T-helper 2 cell treated with Interferon-gamma antibody and Interleukin-4, amounts not matched to agents 5 μg/mL and 100 μg/mL, for 36 hours (primary cell): ENCODE results near the gene PI4K2A.
A peak's percentile ranks its signal among the peaks of the same experiment; 100 is the strongest.
"Not testable (repeated sequence)": the region's sequence is repeated elsewhere in the genome, so short reads cannot be mapped to it uniquely, and the experiment has no call there.

Experiments
- DNase-seq: peaks from one replicate; pipeline ENCODE4 v3.0.0; 2021; ENCODE audit warnings: low spot score
- H3K27ac Mint-ChIP-seq: one replicate; pipeline ENCODE4 v1.8.0; 2021; ENCODE audit warnings: mild to moderate bottlenecking, mixed read lengths
- H3K27me3 Mint-ChIP-seq: one replicate; pipeline ENCODE4 v1.8.0; 2021; ENCODE audit warnings: low read depth, mixed read lengths
- H3K36me3 Mint-ChIP-seq: one replicate; pipeline ENCODE4 v1.8.0; 2021; ENCODE audit warnings: low read depth, mixed read lengths
- H3K4me1 Mint-ChIP-seq: one replicate; pipeline ENCODE4 v1.8.0; 2021; ENCODE audit warnings: low read depth, mixed read lengths
- H3K4me3 Mint-ChIP-seq: one replicate; pipeline ENCODE4 v1.8.0; 2022; ENCODE audit warnings: mild to moderate bottlenecking, moderate library complexity, mixed read lengths
- H3K9me3 Mint-ChIP-seq: one replicate; pipeline ENCODE4 v1.8.0; 2021; ENCODE audit warnings: mixed read lengths

PI4K2A gene

GRCh38 chr10:97612386-97612785 lies 28.1 kb upstream of the PI4K2A start:
- no peak for DNase-seq
- no peaks in the 10 kb centered on the region for H3K9me3 Mint-ChIP-seq
- no peaks in the 10 kb centered on the region for H3K27me3 Mint-ChIP-seq
- no peak overlapping the region for H3K4me3 Mint-ChIP-seq
- no peaks in the 10 kb centered on the region for H3K4me1 Mint-ChIP-seq
- no peak overlapping the region for H3K27ac Mint-ChIP-seq
- H3K36me3 Mint-ChIP-seq = no peaks in the 10 kb centered on the region

- Mint-ChIP-seq H3K36me3 (no peaks in the 10 kb centered on the region), H3K27ac (no peak overlapping the region), H3K27me3 (no peaks in the 10 kb centered on the region), H3K4me3 (no peak overlapping the region), H3K9me3 (no peaks in the 10 kb centered on the region), H3K4me1 (no peaks in the 10 kb centered on the region)
- no peak for DNase-seq
These were observed 22.2 kb upstream of the PI4K2A start for GRCh38 chr10:97618285-97618684.

GRCh38 chr10:97618733-97619132 lies 21.7 kb upstream of the PI4K2A start:
- Mint-ChIP-seq H3K27ac (no peak overlapping the region), H3K9me3 (no peaks in the 10 kb centered on the region), H3K4me3 (no peak overlapping the region), H3K27me3 (no peaks in the 10 kb centered on the region), H3K36me3 (no peaks in the 10 kb centered on the region), H3K4me1 (no peaks in the 10 kb centered on the region)
- DNase-seq = no peak

- H3K4me3 Mint-ChIP-seq = no peak overlapping the region
- DNase-seq = no peak
- no peaks in the 10 kb centered on the region for H3K4me1 Mint-ChIP-seq
- no peaks in the 10 kb centered on the region for H3K9me3 Mint-ChIP-seq
- H3K27ac Mint-ChIP-seq = no peak overlapping the region
- no peaks in the 10 kb centered on the region for H3K36me3 Mint-ChIP-seq
- H3K27me3 Mint-ChIP-seq = no peaks in the 10 kb centered on the region
These were observed 17.2 kb upstream of the PI4K2A start for GRCh38 chr10:97623277-97623676.

GRCh38 chr10:97627731-97628130 lies 12.7 kb upstream of the PI4K2A start:
- no peak for DNase-seq
- no peaks in the 10 kb centered on the region for H3K27me3 Mint-ChIP-seq
- peaks cover 2% of the 10 kb centered on the region for H3K4me1 Mint-ChIP-seq
- no peak overlapping the region for H3K4me3 Mint-ChIP-seq
- H3K27ac Mint-ChIP-seq = no peak overlapping the region
- H3K36me3 Mint-ChIP-seq = no peaks in the 10 kb centered on the region
- no peaks in the 10 kb centered on the region for H3K9me3 Mint-ChIP-seq

GRCh38 chr10:97628228-97628627 lies 12.2 kb upstream of the PI4K2A start:
- Mint-ChIP-seq H3K27me3 (no peaks in the 10 kb centered on the region), H3K27ac (no peak overlapping the region), H3K4me3 (no peak overlapping the region), H3K9me3 (no peaks in the 10 kb centered on the region), H3K36me3 (no peaks in the 10 kb centered on the region), H3K4me1 (peaks cover 4% of the 10 kb centered on the region)
- DNase-seq = no peak

- Mint-ChIP-seq H3K27ac (no peak overlapping the region), H3K4me1 (peaks cover 8% of the 10 kb centered on the region), H3K4me3 (no peak overlapping the region), H3K9me3 (no peaks in the 10 kb centered on the region), H3K27me3 (no peaks in the 10 kb centered on the region), H3K36me3 (no peaks in the 10 kb centered on the region)
- no peak for DNase-seq
These were observed 11.2 kb upstream of the PI4K2A start for GRCh38 chr10:97629289-97629688.

- Mint-ChIP-seq H3K27ac (no peak overlapping the region), H3K4me3 (no peak overlapping the region), H3K27me3 (no peaks in the 10 kb centered on the region), H3K9me3 (no peaks in the 10 kb centered on the region), H3K4me1 (peaks cover 8% of the 10 kb centered on the region), H3K36me3 (no peaks in the 10 kb centered on the region)
- no peak for DNase-seq
These were observed 9.4 kb upstream of the PI4K2A start for GRCh38 chr10:97631098-97631497.

GRCh38 chr10:97632949-97633884 lies 7.3 kb upstream of the PI4K2A start, which contains the start of gene MORN4:
TSS of gene MORN4 (minus strand) at chr10:97633500. CDS start at chr10:97619653, 13,847 bp downstream.
- DNase-seq = peak; percentile 91
- Mint-ChIP-seq H3K36me3 (no peaks in the 10 kb centered on the region), H3K4me3 (peak within 1 kb of the TSS; percentile 87), H3K9me3 (no peaks in the 10 kb centered on the region), H3K27me3 (no peaks in the 10 kb centered on the region), H3K4me1 (peaks cover 8% of the 10 kb centered on the region), H3K27ac (peak within 1 kb of the TSS; percentile 78)

- Mint-ChIP-seq H3K27me3 (no peaks in the 10 kb centered on the region), H3K36me3 (no peaks in the 10 kb centered on the region), H3K4me3 (peak overlapping the region; percentile 87), H3K27ac (no peak overlapping the region), H3K4me1 (peaks cover 8% of the 10 kb centered on the region), H3K9me3 (no peaks in the 10 kb centered on the region)
- DNase-seq = no peak
These were observed 6.5 kb upstream of the PI4K2A start for GRCh38 chr10:97633921-97634320.

- no peaks in the 10 kb centered on the region for H3K9me3 Mint-ChIP-seq
- no peaks in the 10 kb centered on the region for H3K36me3 Mint-ChIP-seq
- no peak overlapping the region for H3K27ac Mint-ChIP-seq
- H3K4me3 Mint-ChIP-seq = no peak overlapping the region
- DNase-seq = no peak
- H3K27me3 Mint-ChIP-seq = no peaks in the 10 kb centered on the region
- peaks cover 13% of the 10 kb centered on the region for H3K4me1 Mint-ChIP-seq
These were observed 4.9 kb upstream of the PI4K2A start for GRCh38 chr10:97635577-97635976.

- H3K27me3 Mint-ChIP-seq, H3K9me3 Mint-ChIP-seq, H3K36me3 Mint-ChIP-seq, H3K4me3 Mint-ChIP-seq, DNase-seq, H3K27ac Mint-ChIP-seq: not testable (repeated sequence)
- H3K4me1 Mint-ChIP-seq = peaks cover 24% of the 10 kb centered on the region
These were observed 1.4 kb upstream of the PI4K2A start for GRCh38 chr10:97639090-97639489.

- DNase-seq = no peak
- Mint-ChIP-seq H3K27me3 (no peaks in the 10 kb centered on the region), H3K27ac (peak overlapping the region; percentile 92), H3K4me1 (peaks cover 26% of the 10 kb centered on the region), H3K4me3 (peak overlapping the region; percentile 98), H3K36me3 (peaks cover 13% of the 10 kb centered on the region), H3K9me3 (no peaks in the 10 kb centered on the region)
These were observed 669 bp downstream of the PI4K2A start for GRCh38 chr10:97640868-97641811.
